CD4-positive, alpha-beta T cell treated with Interleukin-2 at 100 ng/mL for 4 hours (primary cell): ENCODE measurements around the gene TSC22D4.
"Not testable (repeated sequence)": the region's sequence is repeated elsewhere in the genome, so short reads cannot be mapped to it uniquely, and the experiment has no call there.

ENCODE experiments used
- DNase-seq: peaks from one replicate; pipeline ENCODE4 v3.0.0-alpha.2; 2020; ENCODE audit warnings: low spot score

Gene TSC22D4

GRCh38 chr7:100443096-100443840 lies 35.7 kb downstream of the TSC22D4 start:
- no peak for DNase-seq

- no peak for DNase-seq
Observed at GRCh38 chr7:100441641-100442535, 37.1 kb downstream of the TSC22D4 start.

GRCh38 chr7:100439244-100439643 lies 39.8 kb downstream of the TSC22D4 start:
- DNase-seq, result not testable (repeated sequence)

GRCh38 chr7:100438731-100439130 lies 40.3 kb downstream of the TSC22D4 start:
- not testable (repeated sequence) for DNase-seq

- DNase-seq, result no peak
Observed at GRCh38 chr7:100438172-100438571, 40.8 kb downstream of the TSC22D4 start.

GRCh38 chr7:100437150-100438100 lies 41.6 kb downstream of the TSC22D4 start:
- DNase-seq, result no peak

GRCh38 chr7:100435401-100436304 lies 43.4 kb downstream of the TSC22D4 start:
- peak; percentile 45 for DNase-seq

GRCh38 chr7:100434297-100435144 lies 44.5 kb downstream of the TSC22D4 start:
- DNase-seq, result no peak

GRCh38 chr7:100433592-100434296 lies 45.3 kb downstream of the TSC22D4 start:
- no peak for DNase-seq

- no peak for DNase-seq
Observed at GRCh38 chr7:100433276-100433591, 45.8 kb downstream of the TSC22D4 start.

GRCh38 chr7:100432621-100433275 lies 46.3 kb downstream of the TSC22D4 start:
- DNase-seq, result no peak

GRCh38 chr7:100432053-100432452 lies 47.0 kb downstream of the TSC22D4 start:
- DNase-seq, result no peak

GRCh38 chr7:100431286-100431735 lies 47.7 kb downstream of the TSC22D4 start:
- DNase-seq, result no peak

GRCh38 chr7:100430493-100431285 lies 48.3 kb downstream of the TSC22D4 start:
- DNase-seq, result peak; percentile 28

GRCh38 chr7:100429637-100430492 lies 49.1 kb downstream of the TSC22D4 start, which contains the start of gene MEPCE:
Gene MEPCE (plus strand): TSS chr7:100429831. CDS start chr7:100430019, 188 bp downstream.
- peak; percentile 94 for DNase-seq

- peak; percentile 100 for DNase-seq
Observed at GRCh38 chr7:100428967-100429636, 49.9 kb downstream of the TSC22D4 start.
